Endodermal cell (in vitro differentiated cells): ENCODE results near the gene LPGAT1. TPM values are rescaled to one million over a fixed set of nuclear protein-coding genes. Genes with fewer than 3 reads are reported as not detected.

Source experiments
- DNase-seq: peaks from one replicate; pipeline ENCODE4 v3.0.0-alpha.2; 2017
- H3K27ac ChIP-seq: 2 replicates; pipeline ENCODE4 v1.5.1; 2013; ENCODE audit warnings: mild to moderate bottlenecking, low read depth, low read length, moderate library complexity
- H3K27me3 ChIP-seq: 2 replicates; pipeline ENCODE4 v1.6.1; 2013; ENCODE audit warnings: mild to moderate bottlenecking, low read length, moderate library complexity; ENCODE audit not compliant: insufficient read depth, control insufficient read depth, poor library complexity, severe bottlenecking
- H3K36me3 ChIP-seq: 2 replicates; pipeline ENCODE4 v1.7.0; 2013; ENCODE audit warnings: mild to moderate bottlenecking, low read length, moderate library complexity; ENCODE audit not compliant: control insufficient read depth, insufficient read depth
- H3K4me1 ChIP-seq: one replicate; pipeline ENCODE4 v1.7.0; 2013; ENCODE audit warnings: low read length; ENCODE audit not compliant: control insufficient read depth, insufficient read depth
- H3K4me3 ChIP-seq: 2 replicates; pipeline ENCODE4 v1.5.1; 2013; ENCODE audit warnings: mild to moderate bottlenecking, low read length, moderate library complexity
- H3K9ac ChIP-seq: 2 replicates; pipeline ENCODE4 v1.6.1; 2013; ENCODE audit warnings: mild to moderate bottlenecking, low read length, moderate library complexity; ENCODE audit not compliant: poor library complexity, severe bottlenecking; ENCODE audit errors: extremely low read depth
- H3K9me3 ChIP-seq: 2 replicates; pipeline ENCODE4 v1.6.1; 2013; ENCODE audit warnings: mild to moderate bottlenecking, low read length, moderate library complexity; ENCODE audit not compliant: control insufficient read depth
- H3K27ac Mint-ChIP-seq: 2 replicates; pipeline ENCODE4 v1.8.0; 2020; ENCODE audit warnings: mixed read lengths
- H3K27me3 Mint-ChIP-seq: 2 replicates; pipeline ENCODE4 v1.8.0; 2021; ENCODE audit warnings: mild to moderate bottlenecking, mixed read lengths; ENCODE audit not compliant: insufficient read depth
- H3K36me3 Mint-ChIP-seq: 2 replicates; pipeline ENCODE4 v1.8.0; 2020; ENCODE audit warnings: low read depth, mixed read lengths
- H3K4me1 Mint-ChIP-seq: 2 replicates; pipeline ENCODE4 v1.8.0; 2020; ENCODE audit warnings: mixed read lengths
- H3K4me3 Mint-ChIP-seq: 2 replicates; pipeline ENCODE4 v1.8.0; 2020; ENCODE audit warnings: mild to moderate bottlenecking, moderate library complexity, mixed read lengths
- H3K9me3 Mint-ChIP-seq: 2 replicates; pipeline ENCODE4 v1.8.0; 2020; ENCODE audit warnings: mild to moderate bottlenecking, mixed read lengths
- WGBS, 2 experiments: methylation state at CpG; one replicate each; pipeline versions ENCODE4 v1.1.5 to v1.1.7; 2013; ENCODE audit warnings: missing lambda C conversion rate in 2 of 2, mixed read lengths in 1 of 2; ENCODE audit not compliant: insufficient coverage in 1 of 2, insufficient read length in 1 of 2; 5-methylcytosine and 5-hydroxymethylcytosine counted together
- total RNA-seq, 2 donors: library from RNA; stranded (reverse); fragmentation: NEBNext Ultra II Directional in 1 of 2; extraction: Animal tissue kit (Norgen Biotek cat#: 25700) in 1 of 2; gene quantifications; 2 replicates in 1 of 2; 3 replicates in 1 of 2; pipeline ENCODE4 v1.2.1, GENCODE V29; 2021
- TF ChIP-seq, protein P1 (sequence below): fragments of 200-600 bp; sonication (generic); conservative IDR thresholded peaks from 2 replicates; pipeline ENCODE4 v1.5.0; 2021; ENCODE audit warnings: antibody characterized with exemption, mild to moderate bottlenecking

The LPGAT1 gene
- total RNA-seq, 2 donors from 2014 or later: 57.0 to 66.9 TPM

DNA sequence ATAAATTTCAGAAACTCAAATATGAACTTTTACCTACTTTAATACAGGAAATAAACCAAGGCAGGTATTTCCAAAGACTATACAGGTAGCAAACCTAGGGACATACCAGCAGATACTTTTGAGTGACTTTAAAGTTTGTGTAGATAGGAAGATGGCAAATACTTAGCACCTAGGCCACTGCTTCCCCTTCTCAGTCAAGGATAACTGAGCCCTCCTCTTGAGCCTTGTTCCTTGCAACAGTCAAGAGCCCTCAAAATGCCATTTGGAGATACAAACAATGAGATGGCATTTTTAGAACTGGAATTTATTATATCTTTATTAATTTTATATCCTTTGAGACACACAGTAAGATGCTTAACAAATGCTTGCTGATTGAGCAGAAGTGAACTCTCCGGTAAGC, 65.9 kb downstream of the LPGAT1 start:
- Mint-ChIP-seq H3K9me3 (no peaks in the 10 kb centered on the region), H3K4me1 (peaks cover 45% of the 10 kb centered on the region), H3K4me3 (no peak overlapping the region), H3K27me3 (no peaks in the 10 kb centered on the region), H3K36me3 (peaks cover 15% of the 10 kb centered on the region), H3K27ac (no peak overlapping the region)
- Histone ChIP-seq H3K27me3 (no peaks in the 10 kb centered on the region), H3K9me3 (peaks cover 10% of the 10 kb centered on the region), H3K36me3 (peaks cover 40% of the 10 kb centered on the region), H3K9ac (no peak overlapping the region), H3K4me3 (no peak overlapping the region), H3K4me1 (peaks cover 5% of the 10 kb centered on the region), H3K27ac (no peak overlapping the region)
- no peak for DNase-seq
- TF ChIP-seq, protein P1, sequence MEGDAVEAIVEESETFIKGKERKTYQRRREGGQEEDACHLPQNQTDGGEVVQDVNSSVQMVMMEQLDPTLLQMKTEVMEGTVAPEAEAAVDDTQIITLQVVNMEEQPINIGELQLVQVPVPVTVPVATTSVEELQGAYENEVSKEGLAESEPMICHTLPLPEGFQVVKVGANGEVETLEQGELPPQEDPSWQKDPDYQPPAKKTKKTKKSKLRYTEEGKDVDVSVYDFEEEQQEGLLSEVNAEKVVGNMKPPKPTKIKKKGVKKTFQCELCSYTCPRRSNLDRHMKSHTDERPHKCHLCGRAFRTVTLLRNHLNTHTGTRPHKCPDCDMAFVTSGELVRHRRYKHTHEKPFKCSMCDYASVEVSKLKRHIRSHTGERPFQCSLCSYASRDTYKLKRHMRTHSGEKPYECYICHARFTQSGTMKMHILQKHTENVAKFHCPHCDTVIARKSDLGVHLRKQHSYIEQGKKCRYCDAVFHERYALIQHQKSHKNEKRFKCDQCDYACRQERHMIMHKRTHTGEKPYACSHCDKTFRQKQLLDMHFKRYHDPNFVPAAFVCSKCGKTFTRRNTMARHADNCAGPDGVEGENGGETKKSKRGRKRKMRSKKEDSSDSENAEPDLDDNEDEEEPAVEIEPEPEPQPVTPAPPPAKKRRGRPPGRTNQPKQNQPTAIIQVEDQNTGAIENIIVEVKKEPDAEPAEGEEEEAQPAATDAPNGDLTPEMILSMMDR: no peak
- 97 to 100% methylated on average over 1 of the region's 1 CpG for WGBS, 2 experiments

DNA sequence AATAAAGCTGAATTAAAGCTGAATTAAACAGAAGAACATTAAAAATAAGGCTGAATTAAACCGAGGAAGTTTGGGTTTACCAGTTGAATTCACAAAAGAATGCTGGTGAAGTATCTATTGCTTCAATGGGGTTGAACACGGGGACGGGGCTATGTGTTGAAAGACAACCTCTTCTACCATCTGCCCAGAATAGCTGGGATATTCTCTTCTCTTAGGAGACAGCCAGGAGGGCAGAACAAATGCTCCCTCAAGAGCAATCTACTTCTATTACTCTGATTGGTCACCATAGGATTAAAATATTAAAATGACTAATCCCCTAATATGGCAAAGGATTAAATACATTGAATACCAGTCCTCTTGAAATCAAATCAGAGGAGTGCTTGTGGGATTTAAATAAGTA, 68.4 kb downstream of the LPGAT1 start:
- H3K27me3 Mint-ChIP-seq: no peaks in the 10 kb centered on the region
- H3K9me3 Mint-ChIP-seq: peaks cover 16% of the 10 kb centered on the region
- H3K36me3 Mint-ChIP-seq: peaks cover 36% of the 10 kb centered on the region
- TF ChIP-seq, protein P1: no peak
- Histone ChIP-seq H3K4me3 (no peak overlapping the region), H3K9me3 (peaks cover 28% of the 10 kb centered on the region), H3K27ac (no peak overlapping the region), H3K27me3 (no peaks in the 10 kb centered on the region), H3K36me3 (peaks cover 38% of the 10 kb centered on the region), H3K9ac (no peak overlapping the region), H3K4me1 (peaks cover 5% of the 10 kb centered on the region)
- DNase-seq: no peak
- H3K4me1 Mint-ChIP-seq: peaks cover 45% of the 10 kb centered on the region
- H3K27ac Mint-ChIP-seq: no peak overlapping the region
- 92 to 100% methylated on average over 1 to 3 of the region's 3 CpGs for WGBS, 2 experiments
- no peak overlapping the region for H3K4me3 Mint-ChIP-seq

DNA sequence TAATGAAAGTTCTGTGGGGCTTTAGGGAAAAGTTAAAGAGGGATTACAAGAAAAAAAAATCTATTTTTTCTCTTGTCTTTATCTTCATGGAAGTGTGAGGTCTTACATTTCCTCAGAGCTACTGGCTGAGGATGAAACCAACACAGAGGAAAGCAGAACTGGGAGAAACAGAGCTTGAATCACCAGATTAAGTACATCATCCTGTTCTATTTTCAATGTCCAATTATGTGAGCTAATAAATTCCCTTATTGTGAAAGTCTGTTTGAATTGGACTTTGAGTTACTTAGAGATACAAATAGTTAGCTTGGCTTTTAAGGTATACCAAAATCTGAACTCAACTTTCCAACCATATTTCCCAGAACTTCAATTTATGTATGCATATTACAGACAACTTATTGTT, 69.2 kb downstream of the LPGAT1 start:
- H3K36me3 Mint-ChIP-seq: peaks cover 40% of the 10 kb centered on the region
- no peak overlapping the region for H3K4me3 Mint-ChIP-seq
- no peak overlapping the region for H3K27ac Mint-ChIP-seq
- H3K4me3 ChIP-seq: no peak overlapping the region
- H3K27ac ChIP-seq: no peak overlapping the region
- no peaks in the 10 kb centered on the region for H3K27me3 Mint-ChIP-seq
- H3K4me1 ChIP-seq: peaks cover 5% of the 10 kb centered on the region
- peaks cover 48% of the 10 kb centered on the region for H3K4me1 Mint-ChIP-seq
- H3K9ac ChIP-seq: no peak overlapping the region
- peaks cover 30% of the 10 kb centered on the region for H3K9me3 ChIP-seq
- no peak for DNase-seq
- TF ChIP-seq, protein P1: no peak
- H3K27me3 ChIP-seq: no peaks in the 10 kb centered on the region
- H3K9me3 Mint-ChIP-seq: peaks cover 16% of the 10 kb centered on the region
- peaks cover 38% of the 10 kb centered on the region for H3K36me3 ChIP-seq
